8988T (cell line): Measurements from ENCODE around the gene SMAP1.

ENCODE experiments used
- DNase-seq: peaks from one replicate; pipeline ENCODE4 v3.0.0; 2011

SMAP1 gene

GRCh38 chr6:70667711-70668498, at the start of gene SMAP1:
TSS of gene SMAP1 (plus strand) at chr6:70667883. CDS start at chr6:70668024, 141 bp downstream.
- peak; percentile 74 for DNase-seq

DNA sequence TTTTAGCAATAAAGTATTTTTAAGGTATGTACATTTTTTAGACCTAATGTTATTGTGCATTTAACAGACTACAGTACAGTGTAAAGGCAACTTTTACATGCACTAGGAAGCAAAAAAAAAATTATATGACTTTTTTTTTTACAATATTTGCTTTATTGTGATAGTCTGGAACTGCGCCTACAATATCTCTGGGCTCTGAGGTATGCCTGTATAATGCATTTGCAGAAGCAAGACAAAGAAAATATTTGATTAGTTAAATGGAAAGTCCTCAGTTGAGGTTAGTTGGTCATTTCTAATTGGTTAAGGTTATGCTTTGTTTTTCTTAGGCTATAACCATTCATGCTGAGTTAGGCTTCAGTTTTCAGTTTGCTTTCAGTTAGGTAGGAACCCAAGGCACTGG, 46.9 kb upstream of the SMAP1 start:
- no peak for DNase-seq

- DNase-seq = no peak
These were observed 45.2 kb upstream of the SMAP1 start for GRCh38 chr6:70622461-70622860.

DNA sequence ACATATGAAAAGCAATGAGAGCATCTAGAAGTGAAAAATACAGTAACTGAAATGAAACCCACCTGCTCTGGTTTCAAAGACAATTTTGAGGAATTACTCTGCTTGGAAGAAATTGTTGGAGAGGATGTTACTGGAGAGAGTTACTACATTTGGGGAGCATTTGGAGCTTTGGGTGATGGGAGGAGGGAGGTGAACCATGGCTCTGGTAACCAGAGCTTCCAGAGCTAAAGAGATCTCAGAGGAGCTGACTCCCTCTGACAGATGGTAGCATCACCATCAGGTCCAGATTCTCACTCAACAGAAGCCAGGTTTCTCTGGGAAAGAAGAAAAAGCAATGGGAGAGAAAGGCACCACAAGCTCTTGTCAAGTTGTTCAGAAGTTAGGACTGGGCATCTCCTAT, 42.2 kb upstream of the SMAP1 start:
- DNase-seq = no peak

GRCh38 chr6:70627500-70628254, 40.0 kb upstream of the SMAP1 start:
- DNase-seq = no peak

- no peak for DNase-seq
These were observed 37.8 kb upstream of the SMAP1 start for GRCh38 chr6:70629929-70630328.

DNA sequence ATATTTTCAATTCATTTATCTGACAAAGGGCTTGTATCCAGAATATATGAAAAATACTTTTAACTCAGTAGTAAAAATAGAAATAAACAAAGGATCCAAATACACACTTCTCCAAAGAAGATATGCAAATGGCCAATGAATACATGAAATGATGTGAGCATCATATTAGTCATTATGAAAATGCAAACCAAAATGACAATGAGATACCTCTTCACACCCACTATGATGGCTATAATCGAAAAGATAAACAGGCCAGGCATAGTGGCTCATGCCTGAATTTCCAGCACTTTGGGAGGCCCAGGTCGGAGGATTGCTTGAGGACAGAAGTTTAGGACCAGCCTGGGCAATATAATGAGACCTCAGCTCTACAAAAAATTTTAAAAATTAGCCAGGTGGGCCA, 33.8 kb upstream of the SMAP1 start:
- no peak for DNase-seq

GRCh38 chr6:70636596-70636995, 31.1 kb upstream of the SMAP1 start:
- no peak for DNase-seq

DNA sequence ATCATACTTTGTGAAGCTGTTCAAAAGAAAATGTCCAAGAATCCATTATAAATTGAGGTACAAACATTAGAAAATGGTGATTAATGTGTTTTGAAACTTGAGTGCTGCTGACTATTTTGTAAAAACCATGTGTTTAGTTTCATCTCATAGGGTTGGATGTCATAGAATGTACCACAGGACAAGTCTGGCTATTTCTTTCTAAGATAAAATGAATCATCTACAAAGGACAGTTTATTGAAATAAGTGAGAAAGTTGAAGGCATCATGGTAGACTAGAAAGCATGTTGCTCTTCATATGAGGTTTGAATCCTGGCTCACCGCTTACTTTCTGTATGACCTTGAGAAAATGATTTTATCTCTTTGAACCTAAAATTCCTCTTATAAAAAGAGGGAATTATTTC, 29.2 kb upstream of the SMAP1 start:
- DNase-seq = no peak

GRCh38 chr6:70651326-70651905, 16.3 kb upstream of the SMAP1 start:
- no peak for DNase-seq

- DNase-seq = no peak
These were observed 15.5 kb upstream of the SMAP1 start for GRCh38 chr6:70652216-70652615.

DNA sequence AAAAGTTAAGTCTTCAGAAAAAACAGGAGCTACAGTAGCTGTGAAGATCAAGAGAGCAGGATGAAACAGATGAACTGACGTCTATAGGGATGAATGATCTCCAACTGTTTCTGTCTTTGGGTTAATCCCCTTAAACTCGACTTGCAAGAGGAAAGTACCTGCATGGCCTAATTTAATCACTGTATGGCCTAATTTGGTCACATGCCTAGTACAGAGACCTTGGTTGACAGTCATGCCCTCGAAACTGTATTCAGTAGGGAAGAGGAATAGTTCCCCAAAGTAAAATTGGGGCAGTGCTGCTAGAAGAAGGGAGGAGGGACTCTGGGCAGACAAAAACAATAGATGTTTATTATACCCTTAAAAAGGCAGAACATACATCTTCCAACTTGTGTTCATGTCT, 10.0 kb upstream of the SMAP1 start:
- DNase-seq = no peak

- no peak for DNase-seq
These were observed 3.7 kb upstream of the SMAP1 start for GRCh38 chr6:70663881-70664466.

- DNase-seq = no peak
These were observed 977 bp upstream of the SMAP1 start for GRCh38 chr6:70666706-70667105.

DNA sequence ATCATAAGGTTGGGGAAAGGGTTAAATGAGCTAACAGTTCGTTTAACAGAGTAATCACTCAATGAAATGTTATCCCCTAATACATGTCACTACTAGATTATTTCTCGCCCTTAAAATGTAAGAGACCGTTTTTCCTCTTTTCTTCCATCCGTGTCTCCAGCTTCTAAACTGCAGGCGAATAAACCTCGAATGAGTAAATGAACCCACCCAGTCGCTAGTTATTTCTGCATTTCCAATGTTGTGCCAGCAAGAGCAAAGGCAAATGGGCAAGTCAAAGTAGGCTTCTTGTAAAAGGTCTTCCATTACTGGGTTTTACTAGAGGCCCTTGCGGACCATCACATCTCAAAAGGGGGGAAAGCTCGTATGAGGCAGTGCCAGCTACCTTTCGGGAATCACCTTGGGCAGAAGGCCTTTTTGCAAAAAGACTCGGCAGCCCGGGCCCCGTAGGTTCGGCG, 400 bp upstream of the SMAP1 start:
- DNase-seq = no peak

GRCh38 chr6:70668499-70668812, 773 bp downstream of the SMAP1 start:
- no peak for DNase-seq

DNA sequence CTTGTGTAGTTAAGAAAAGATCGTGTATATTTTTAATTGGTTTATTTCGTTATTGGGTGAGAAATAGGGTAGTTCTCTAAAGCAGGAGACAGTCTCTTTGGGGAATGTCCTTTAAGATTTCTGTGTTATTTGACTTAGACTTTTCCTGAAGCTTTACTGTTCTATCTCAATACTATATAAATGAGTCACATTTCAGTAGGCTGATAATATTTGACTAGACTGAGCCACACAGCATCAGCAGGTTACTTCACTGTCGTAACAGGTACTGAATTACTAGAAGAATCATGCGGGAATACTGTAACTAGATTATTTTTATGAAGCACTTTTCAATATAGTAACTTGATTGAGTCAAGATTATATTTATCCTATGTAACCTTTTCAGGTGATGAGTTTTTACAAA, 1.4 kb downstream of the SMAP1 start:
- DNase-seq = no peak

GRCh38 chr6:70672549-70672948, 4.9 kb downstream of the SMAP1 start:
- no peak for DNase-seq

GRCh38 chr6:70673054-70673453, 5.4 kb downstream of the SMAP1 start:
- no peak for DNase-seq

DNA sequence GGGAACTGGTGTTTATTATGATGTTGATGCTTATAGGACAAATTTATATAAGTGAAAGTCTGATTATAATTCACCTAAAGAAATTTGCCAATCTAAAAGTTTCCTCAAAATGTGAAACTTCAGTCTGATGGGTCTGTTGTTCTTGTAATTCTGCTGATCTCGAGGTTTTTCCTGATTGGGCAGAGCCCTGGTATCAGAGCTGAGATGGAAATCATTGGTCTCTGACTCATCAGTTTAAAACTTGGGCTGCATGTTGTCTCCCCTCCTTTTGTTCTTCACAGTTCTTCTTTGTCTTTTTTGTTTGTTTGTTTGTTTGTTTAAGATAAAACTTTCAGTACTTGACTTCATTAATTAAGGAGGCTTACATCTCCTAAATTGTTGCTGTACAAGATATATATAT, 5.9 kb downstream of the SMAP1 start:
- no peak for DNase-seq

GRCh38 chr6:70675822-70676221, 8.1 kb downstream of the SMAP1 start:
- no peak for DNase-seq

- no peak for DNase-seq
These were observed 9.1 kb downstream of the SMAP1 start for GRCh38 chr6:70676821-70677220.

DNA sequence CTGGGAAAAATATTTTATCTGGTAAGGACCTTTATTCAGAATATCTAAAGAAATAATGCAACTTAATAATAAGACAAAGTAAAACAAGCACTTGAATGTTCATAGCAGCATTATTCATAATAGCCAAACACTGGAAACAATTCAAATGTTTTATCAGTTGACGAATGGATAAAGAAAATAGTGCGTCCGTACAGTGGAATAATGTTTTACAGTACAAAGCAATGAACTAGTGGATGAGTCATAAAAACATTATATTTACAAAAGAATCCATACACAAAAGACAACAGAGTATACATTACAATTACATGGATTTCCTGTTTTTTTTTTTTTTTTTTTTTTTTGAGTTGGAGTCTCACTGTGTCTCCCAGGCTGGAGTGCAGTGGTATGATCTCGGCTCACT, 12.7 kb downstream of the SMAP1 start:
- no peak for DNase-seq
